Gastrocnemius medialis (tissue), 4 donors: ENCODE data around the gene UNK. TPM values are rescaled to one million over a fixed set of nuclear protein-coding genes. Genes with fewer than 3 reads are reported as not detected.
A peak's percentile ranks its signal among the peaks of the same experiment; 100 is the strongest.
"Not testable (repeated sequence)": the region's sequence is repeated elsewhere in the genome, so short reads cannot be mapped to it uniquely, and the experiment has no call there.

Experiments
- ATAC-seq, 2 donors: fragments of 150-250 bp; one replicate each; pipeline ENCODE4 v1.9.1; 2016
- DNase-seq, 2 donors: peaks; one replicate each; pipeline ENCODE4 v3.0.0-alpha.2; 2019
- H3K27ac ChIP-seq, 4 donors: fragments of 200-600 bp; sonication (generic); 1 replicate in 1 of 4; 2 replicates in 3 of 4; pipeline ENCODE4 v1.5.1; 2016 to 2018; ENCODE audit warnings: mild to moderate bottlenecking in 2 of 4, moderate library complexity in 1 of 4
- H3K27me3 ChIP-seq, 3 donors: fragments of 200-600 bp; sonication (generic) in 2 of 3; 1 replicate in 1 of 3; 2 replicates in 2 of 3; pipeline versions ENCODE4 v1.5.1 to v1.6.0; 2016 to 2019; ENCODE audit warnings: mild to moderate bottlenecking in 1 of 3, moderate library complexity in 1 of 3
- H3K36me3 ChIP-seq, 2 donors: fragments of 200-600 bp; sonication (generic) in 1 of 2; one replicate each; pipeline ENCODE4 v1.5.1; 2017 to 2018
- H3K4me1 ChIP-seq, 2 donors: fragments of 200-600 bp; sonication (generic) in 1 of 2; one replicate each; pipeline ENCODE4 v1.5.1; 2016 to 2017; ENCODE audit warnings: mild to moderate bottlenecking in 2 of 2
- H3K4me3 ChIP-seq, 4 donors: fragments of 200-600 bp; sonication (generic) in 3 of 4; 1 replicate in 1 of 4; 2 replicates in 3 of 4; pipeline ENCODE4 v1.5.1; 2016 to 2019; ENCODE audit warnings: mild to moderate bottlenecking in 2 of 4
- H3K9me3 ChIP-seq, 3 donors: fragments of 200-600 bp; sonication (generic) in 2 of 3; 1 replicate in 1 of 3; 2 replicates in 2 of 3; pipeline ENCODE4 v1.5.1; 2016 to 2019
- POLR2A ChIP-seq, 2 donors: fragments of 450-650 bp; IDR thresholded peaks; one replicate each; pipeline ENCODE4 v1.6.1; 2017; ENCODE audit warnings: antibody characterized with exemption in 2 of 2, mild to moderate bottlenecking in 2 of 2, moderate library complexity in 2 of 2
- in situ Hi-C, 4 donors: fragments of 200-750 bp; cut with MboI; loops; one replicate each; pipeline versions ENCODE4 v1.15.0 to v1.8.0; 2017; ENCODE audit warnings: low sequenced_read_pairs in 4 of 4
- intact Hi-C: fragments of 100-400 bp; cut with DNase I; formaldehyde crosslinking; loops from one replicate; pipeline ENCODE4 v1.15.1; 2023; ENCODE audit warnings: low total_unique reads
- total RNA-seq, 4 donors: library from RNA; depleted of rRNA; stranded (reverse); fragments of >200 nt; gene quantifications; one replicate each; pipeline versions ENCODE4 v1.1.0 to v1.2.3, GENCODE V29; 2016
- TF ChIP-seq, protein P1 (sequence below), 5 experiments: fragments of 450-650 bp in 3 of 5; fragments of 200-600 bp in 2 of 5; sonication (generic) in 2 of 5; IDR thresholded peaks in 4 of 5; conservative IDR thresholded peaks in 1 of 5; 1 replicate in 4 of 5; 2 replicates in 1 of 5; pipeline ENCODE4 v1.5.1; 2016 to 2019; ENCODE audit warnings: antibody characterized with exemption in 5 of 5, mild to moderate bottlenecking in 3 of 5, moderate library complexity in 3 of 5

UNK gene
- total RNA-seq, 4 donors from 2014 or later = 10.4 to 19.2 (median 13.1) TPM

DNA sequence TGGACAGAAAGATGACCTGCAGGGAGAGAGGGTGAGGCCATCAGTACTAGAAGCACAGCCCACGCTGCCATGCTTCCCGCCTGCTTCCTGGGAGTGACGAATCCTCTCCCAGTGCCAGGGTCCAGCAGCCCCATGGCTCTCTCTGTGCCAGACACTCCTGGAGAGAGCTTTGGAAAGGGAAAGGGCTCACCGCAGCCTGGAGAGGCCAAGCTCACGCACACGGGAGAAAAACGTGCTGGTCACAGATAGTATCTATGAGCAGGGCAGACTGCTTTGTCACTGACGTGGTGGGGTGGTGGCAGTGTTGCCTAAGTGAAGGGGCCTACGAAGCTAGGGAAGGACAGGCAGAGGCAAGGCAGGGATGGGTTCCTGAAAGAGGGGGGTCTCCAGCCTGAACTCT, 65.1 kb downstream of the UNK start:
- H3K9me3 ChIP-seq = no peaks in the 10 kb centered on the region
- H3K27me3 ChIP-seq = no peaks in the 10 kb centered on the region
- ATAC-seq (no peak), DNase-seq (no peak)
- peaks cover 0 to 61% of the 10 kb centered on the region in 2 donors for H3K36me3 ChIP-seq
- peaks cover 79 to 84% of the 10 kb centered on the region in 2 donors for H3K4me1 ChIP-seq
- H3K27ac ChIP-seq = peak overlapping the region; percentile 95 to 99 (median 95)
- intact Hi-C loops (loop anchor here (5.0 to 10.0 kb wide), 2 partner anchors 128 to 395 kb away; partner anchors contain the start of genes ACOX1, RNF157 and TEN1), in situ Hi-C loops (no loop called here)
- H3K4me3 ChIP-seq = no peak overlapping the region
- TF ChIP-seq POLR2A (IDR thresholded peaks at IDR 0.05) = no peak
- TF ChIP-seq, protein P1, sequence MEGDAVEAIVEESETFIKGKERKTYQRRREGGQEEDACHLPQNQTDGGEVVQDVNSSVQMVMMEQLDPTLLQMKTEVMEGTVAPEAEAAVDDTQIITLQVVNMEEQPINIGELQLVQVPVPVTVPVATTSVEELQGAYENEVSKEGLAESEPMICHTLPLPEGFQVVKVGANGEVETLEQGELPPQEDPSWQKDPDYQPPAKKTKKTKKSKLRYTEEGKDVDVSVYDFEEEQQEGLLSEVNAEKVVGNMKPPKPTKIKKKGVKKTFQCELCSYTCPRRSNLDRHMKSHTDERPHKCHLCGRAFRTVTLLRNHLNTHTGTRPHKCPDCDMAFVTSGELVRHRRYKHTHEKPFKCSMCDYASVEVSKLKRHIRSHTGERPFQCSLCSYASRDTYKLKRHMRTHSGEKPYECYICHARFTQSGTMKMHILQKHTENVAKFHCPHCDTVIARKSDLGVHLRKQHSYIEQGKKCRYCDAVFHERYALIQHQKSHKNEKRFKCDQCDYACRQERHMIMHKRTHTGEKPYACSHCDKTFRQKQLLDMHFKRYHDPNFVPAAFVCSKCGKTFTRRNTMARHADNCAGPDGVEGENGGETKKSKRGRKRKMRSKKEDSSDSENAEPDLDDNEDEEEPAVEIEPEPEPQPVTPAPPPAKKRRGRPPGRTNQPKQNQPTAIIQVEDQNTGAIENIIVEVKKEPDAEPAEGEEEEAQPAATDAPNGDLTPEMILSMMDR (IDR thresholded peaks at IDR 0.05 in 4 of 5, conservative IDR thresholded peaks at IDR 0.05 in 1 of 5) = no peak

- no peak overlapping the region for H3K4me3 ChIP-seq
- in situ Hi-C loops (no loop called here), intact Hi-C loops (loop anchor here (5.0 to 10.0 kb wide), 2 partner anchors 126 to 394 kb away; partner anchors contain the start of genes ACOX1, RNF157 and TEN1)
- H3K9me3 ChIP-seq = no peaks in the 10 kb centered on the region
- H3K27ac ChIP-seq = peak overlapping the region; percentile 95 to 99 (median 95)
- ATAC-seq (peak; percentile 25 to 29), DNase-seq (peak; percentile 76 to 82)
- H3K4me1 ChIP-seq = peaks cover 68 to 71% of the 10 kb centered on the region in 2 donors
- no peaks in the 10 kb centered on the region for H3K27me3 ChIP-seq
- TF ChIP-seq, protein P1 (IDR thresholded peaks at IDR 0.05 in 4 of 5, conservative IDR thresholded peaks at IDR 0.05 in 1 of 5) = no peak
- peak; percentile 72 for TF ChIP-seq POLR2A (IDR thresholded peaks at IDR 0.05)
- peaks cover 0 to 55% of the 10 kb centered on the region in 2 donors for H3K36me3 ChIP-seq
Observed at GRCh38 chr17:75850928-75851692, 66.5 kb downstream of the UNK start.

DNA sequence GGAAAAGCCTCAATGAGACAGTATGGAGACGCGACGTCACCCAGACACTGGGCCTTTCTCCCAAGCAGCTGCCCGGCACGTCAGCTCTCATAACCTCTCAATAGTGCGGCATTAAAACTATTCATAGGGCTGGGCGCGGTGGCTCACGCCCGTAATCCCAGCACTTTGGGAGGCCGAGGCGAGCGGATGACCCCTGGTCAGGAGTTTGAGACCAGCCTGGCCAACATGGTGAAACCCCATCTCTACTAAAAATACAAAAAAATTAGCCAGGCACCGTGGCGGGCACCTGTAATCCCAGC, 67.0 kb downstream of the UNK start:
- H3K36me3 ChIP-seq = peaks cover 0 to 50% of the 10 kb centered on the region in 2 donors
- H3K4me3 ChIP-seq, H3K27me3 ChIP-seq, H3K9me3 ChIP-seq, in situ Hi-C loops, ATAC-seq: not testable (repeated sequence)
- DNase-seq = peak in 1 of 2 donors; percentile 54
- peaks cover 68 to 70% of the 10 kb centered on the region in 2 donors for H3K4me1 ChIP-seq
- TF ChIP-seq POLR2A (IDR thresholded peaks at IDR 0.05) = peak in 1 of 2 donors; percentile 31
- peak overlapping the region; percentile 95 to 99 (median 95) for H3K27ac ChIP-seq
- intact Hi-C loops = loop anchor here (5.0 to 10.0 kb wide), 2 partner anchors 126 to 393 kb away; partner anchors contain the start of genes ACOX1, RNF157 and TEN1

DNA sequence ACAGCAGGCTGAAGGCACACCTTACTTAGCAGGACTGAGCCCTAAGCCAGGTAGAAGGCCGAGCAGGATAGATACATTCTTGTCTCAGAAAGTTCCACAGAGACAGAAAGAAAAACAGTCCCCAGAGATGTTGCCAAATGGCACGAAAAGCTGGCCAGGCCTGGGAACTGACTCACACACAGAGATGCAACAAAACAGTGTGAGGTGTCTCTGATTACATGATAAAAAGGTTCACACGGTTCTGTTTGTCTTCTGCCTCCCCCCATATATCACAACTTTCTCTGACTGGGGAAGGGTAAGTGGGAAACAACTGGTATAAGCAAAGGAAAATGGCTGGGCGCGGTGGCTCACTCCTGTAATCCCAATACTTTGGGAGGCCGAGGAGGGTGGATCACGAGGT, 68.8 kb downstream of the UNK start:
- Histone ChIP-seq H3K27ac (peak overlapping the region; percentile 95 to 99 (median 95)), H3K9me3 (no peaks in the 10 kb centered on the region), H3K27me3 (no peaks in the 10 kb centered on the region), H3K4me3 (peak overlapping the region; percentile 9 to 82 (median 61)), H3K36me3 (peaks cover 0 to 32% of the 10 kb centered on the region in 2 donors), H3K4me1 (peaks cover 53 to 55% of the 10 kb centered on the region in 2 donors)
- in situ Hi-C loops = no loop called here
- no peak for TF ChIP-seq POLR2A (IDR thresholded peaks at IDR 0.05)
- TF ChIP-seq, protein P1 (IDR thresholded peaks at IDR 0.05 in 4 of 5, conservative IDR thresholded peaks at IDR 0.05 in 1 of 5) = no peak
- ATAC-seq (peak; percentile 8 to 34), DNase-seq (peak; percentile 73 to 81)
- intact Hi-C loops = loop anchor here (5.0 to 10.0 kb wide), 2 partner anchors 124 to 391 kb away; partner anchors contain the start of genes ACOX1, RNF157 and TEN1

- TF ChIP-seq POLR2A (IDR thresholded peaks at IDR 0.05) = peak; percentile 74 to 80
- TF ChIP-seq, protein P1 (IDR thresholded peaks at IDR 0.05 in 4 of 5, conservative IDR thresholded peaks at IDR 0.05 in 1 of 5) = no peak
- Histone ChIP-seq H3K27ac (peak overlapping the region; percentile 95 to 99 (median 95)), H3K4me3 (peak overlapping the region; percentile 59 to 82 (median 66)), H3K27me3 (no peaks in the 10 kb centered on the region), H3K9me3 (no peaks in the 10 kb centered on the region), H3K4me1 (peaks cover 51 to 52% of the 10 kb centered on the region in 2 donors), H3K36me3 (peaks cover 0 to 24% of the 10 kb centered on the region in 2 donors)
- peak; percentile 48 to 55 for ATAC-seq
- peak; percentile 79 to 85 for DNase-seq
- in situ Hi-C loops = no loop called here
- intact Hi-C loops = loop anchor here (2.0 to 10.0 kb wide), 3 partner anchors 69 to 391 kb away; partner anchors contain the start of genes ACOX1, RNF157, TEN1 and UNK
Observed at GRCh38 chr17:75854101-75854748, 69.6 kb downstream of the UNK start.
